HCT116 (cell line): ENCODE results near the gene CCL8. TPM values are rescaled to one million over a fixed set of nuclear protein-coding genes. Genes with fewer than 3 reads are reported as not detected.

Experiments
- ATAC-seq: fragments of 200-7000 bp; cut with Tn5 transposase; 2 replicates; pipeline ENCODE4 v1.9.1; 2020; ENCODE audit warnings: mild to moderate bottlenecking, moderate library complexity
- BruUV-seq: library from RNA; stranded (reverse); fragments of 400-500 nt; replicated peaks from 2 replicates; lab custom pipeline; 2021; lab: Mats Ljungman, UMichigan
- CTCF ChIA-PET: fragments of 300-600 bp; sonication (Branson Sonifier 250); formaldehyde crosslinking; loops from one replicate; lab custom pipeline; 2021; ENCODE audit warnings: antibody characterized with exemption; lab: Charles Lee
- POLR2A ChIA-PET: fragments of 300-600, 350-600 bp; sonication (Branson Sonifier 250); formaldehyde crosslinking; loops from one replicate; lab custom pipeline; 2021; ENCODE audit warnings: antibody characterized with exemption; lab: Charles Lee
- RAD21 ChIA-PET, 2 experiments: fragments of 300-600 bp; sonication (Branson Sonifier 250); formaldehyde crosslinking; loops; one replicate each; lab custom pipeline; 2023; ENCODE audit warnings: low total read pairs in 2 of 2; ENCODE audit not compliant: uncharacterized antibody in 2 of 2, unreplicated experiment in 2 of 2, low non-redundant PET in 1 of 2; lab: Charles Lee
- DNase-seq: peaks from one replicate; pipeline ENCODE4 v3.0.0-alpha.2; 2010; ENCODE audit warnings: low read depth, low spot score
- H2AFZ ChIP-seq: fragments of 200-600 bp; shearing (Covaris generic), sonication (generic); 2 replicates; pipeline ENCODE4 v1.6.1; 2017; ENCODE audit warnings: low read depth, mixed run types, mixed read lengths, antibody characterized with exemption, low read length; ENCODE audit not compliant: poor library complexity, severe bottlenecking
- H3K27ac ChIP-seq: 2 replicates; pipeline ENCODE4 v1.5.1; 2012; ENCODE audit warnings: low read depth, low read length
- H3K27me3 ChIP-seq: fragments of 200-600 bp; sonication (generic); 2 replicates; pipeline ENCODE4 v1.6.1; 2016; ENCODE audit warnings: mixed run types, low read length, mixed read lengths; ENCODE audit not compliant: insufficient read depth
- H3K36me3 ChIP-seq, 2 experiments: fragments of 200-500 bp in 1 of 2; fragments of 200-600 bp in 1 of 2; sonication (Bioruptor generic) in 1 of 2; sonication (generic) in 1 of 2; 2 replicates each; pipeline versions ENCODE4 v1.5.1 to v1.6.1; 2014 to 2016; ENCODE audit warnings: low read length in 2 of 2, inconsistent platforms in 1 of 2, mixed read lengths in 1 of 2, mixed run types in 1 of 2; ENCODE audit not compliant: insufficient read depth in 2 of 2, control insufficient read depth in 1 of 2
- H3K4me1 ChIP-seq, 2 experiments: fragments of 200-600 bp in 1 of 2; sonication (generic) in 1 of 2; 2 replicates each; pipeline versions ENCODE4 v1.5.1 to v1.6.1; 2012 to 2017; ENCODE audit warnings: low read length in 2 of 2, inconsistent platforms in 1 of 2, mild to moderate bottlenecking in 1 of 2, mixed read lengths in 1 of 2, mixed run types in 1 of 2, moderate library complexity in 1 of 2; ENCODE audit not compliant: insufficient read depth in 2 of 2, control insufficient read depth in 1 of 2
- H3K4me2 ChIP-seq: fragments of 200-600 bp; sonication (generic); 2 replicates; pipeline ENCODE4 v1.6.1; 2017; ENCODE audit warnings: mixed run types, low read length, mixed read lengths
- H3K4me3 ChIP-seq, 2 experiments: fragments of 200-600 bp in 1 of 2; sonication (generic) in 1 of 2; replicated peaks in 1 of 2; 2 replicates each; pipeline ENCODE4 v1.5.1; 2011 to 2016; ENCODE audit warnings: low read length in 2 of 2, control low read depth in 1 of 2, low read depth in 1 of 2, mild to moderate bottlenecking in 1 of 2, mixed read lengths in 1 of 2, mixed run types in 1 of 2
- H3K79me2 ChIP-seq: fragments of 200-600 bp; sonication (generic); 2 replicates; pipeline ENCODE4 v1.6.1; 2017; ENCODE audit warnings: mild to moderate bottlenecking, mixed run types, low read length, moderate library complexity, mixed read lengths; ENCODE audit not compliant: insufficient read depth
- H3K9ac ChIP-seq: fragments of 200-600 bp; sonication (generic); 2 replicates; pipeline ENCODE4 v1.6.1; 2016; ENCODE audit warnings: low read length, mixed read lengths
- H3K9me2 ChIP-seq: fragments of 200-600 bp; sonication (generic), shearing (Covaris generic); 2 replicates; pipeline ENCODE4 v1.6.1; 2017; ENCODE audit warnings: mixed run types, mild to moderate bottlenecking, moderate library complexity; ENCODE audit not compliant: insufficient read depth
- H3K9me3 ChIP-seq, 2 experiments: fragments of 200-500 bp in 1 of 2; fragments of 200-600 bp in 1 of 2; sonication (Bioruptor generic) in 1 of 2; sonication (generic) in 1 of 2; 2 replicates each; pipeline ENCODE4 v1.6.1; 2014 to 2017; ENCODE audit warnings: low read length in 2 of 2, mixed read lengths in 2 of 2, inconsistent platforms in 1 of 2, low read depth in 1 of 2, mild to moderate bottlenecking in 1 of 2, mixed run types in 1 of 2, moderate library complexity in 1 of 2; ENCODE audit not compliant: control insufficient read depth in 1 of 2, insufficient read depth in 1 of 2
- H4K20me1 ChIP-seq: fragments of 200-600 bp; sonication (generic), shearing (Covaris generic); 2 replicates; pipeline ENCODE4 v1.6.1; 2017; ENCODE audit warnings: mixed run types, mild to moderate bottlenecking, moderate library complexity; ENCODE audit not compliant: insufficient read depth
- ATF3 ChIP-seq: IDR thresholded peaks from 2 replicates; pipeline ENCODE4 v1.6.1; 2012
- CEBPB ChIP-seq: IDR thresholded peaks from 2 replicates; pipeline ENCODE4 v1.6.1; 2012; ENCODE audit warnings: low read depth
- EGR1 ChIP-seq: IDR thresholded peaks from 2 replicates; pipeline ENCODE4 v1.6.1; 2012; ENCODE audit warnings: low read depth
- EZH2phosphoT487 ChIP-seq: fragments of 200-600 bp; IDR thresholded peaks from 2 replicates; pipeline ENCODE4 v1.6.1; 2018; ENCODE audit warnings: antibody characterized with exemption, borderline replicate concordance
- FOSL1 ChIP-seq: IDR thresholded peaks from 2 replicates; pipeline ENCODE4 v1.6.1; 2012; ENCODE audit warnings: low read depth
- MAX ChIP-seq: IDR thresholded peaks from 2 replicates; pipeline ENCODE4 v1.6.1; 2012
- POLR2AphosphoS5 ChIP-seq: IDR thresholded peaks from 2 replicates; pipeline ENCODE4 v1.6.1; 2011; ENCODE audit warnings: mild to moderate bottlenecking, low read depth, low read length, moderate library complexity
- REST ChIP-seq: IDR thresholded peaks from 2 replicates; pipeline ENCODE4 v1.6.1; 2012; ENCODE audit warnings: low read depth
- SIN3A ChIP-seq: IDR thresholded peaks from 2 replicates; pipeline ENCODE4 v1.6.1; 2012; ENCODE audit warnings: low read depth
- SRF ChIP-seq: IDR thresholded peaks from 2 replicates; pipeline ENCODE4 v1.6.1; 2012; ENCODE audit warnings: low read depth
- YY1 ChIP-seq: IDR thresholded peaks from 2 replicates; pipeline ENCODE4 v1.6.1; 2011; ENCODE audit warnings: low read length, low read depth, moderate library complexity, mild to moderate bottlenecking; ENCODE audit not compliant: insufficient replicate concordance; ENCODE audit errors: extremely low read depth
- ZBTB33 ChIP-seq: IDR thresholded peaks from 2 replicates; pipeline ENCODE4 v1.6.1; 2011; ENCODE audit warnings: mild to moderate bottlenecking, low read length, moderate library complexity; ENCODE audit not compliant: insufficient replicate concordance; ENCODE audit errors: extremely low read depth
- ZFX ChIP-seq: fragments of 450-650 bp; IDR thresholded peaks from 2 replicates; pipeline ENCODE4 v1.6.1; 2017
- ZNF274 ChIP-seq: fragments of 200-500 bp; sonication (Bioruptor generic); IDR thresholded peaks from 2 replicates; pipeline ENCODE4 v1.6.1; 2014; ENCODE audit warnings: mild to moderate bottlenecking, low read depth, low read length, inconsistent platforms
- intact Hi-C: fragments of 100-400 bp; cut with micrococcal nuclease; formaldehyde crosslinking; loops from 2 replicates; pipeline ENCODE4 v1.10.0; 2022
- total RNA-seq: library from RNA; stranded (reverse); gene quantifications from one replicate; pipeline ENCODE4 v1.2.1, GENCODE V29; 2021; ENCODE audit not compliant: unreplicated experiment

Gene CCL8
- total RNA-seq, 1 experiment from 2014 or later, result not detected

- H3K27ac ChIP-seq, result no peak overlapping the region
- ATAC-seq (no peak), DNase-seq (no peak)
- no peaks in the 10 kb centered on the region for H3K9me3 ChIP-seq
- ChIA-PET POLR2A (no interaction called here), RAD21 (no interaction called here), CTCF (interaction anchor here (1.2 kb wide), 1 partner anchor 55 kb away, joined by 4 read pairs; no protein-coding TSS in a partner anchor)
- no peaks in the 10 kb centered on the region for H4K20me1 ChIP-seq
- TF ChIP-seq ZNF274 (no peak), ZBTB33 (no peak), REST (no peak), SIN3A (no peak), ZFX (no peak), EGR1 (no peak), CEBPB (no peak), ATF3 (no peak), YY1 (no peak), EZH2phosphoT487 (no peak), FOSL1 (no peak), POLR2AphosphoS5 (no peak), MAX (no peak), SRF (no peak)
- intact Hi-C loops, result no loop called here
- H3K79me2 ChIP-seq, result no peaks in the 10 kb centered on the region
- H3K4me3 ChIP-seq, result no peak overlapping the region
- H3K4me2 ChIP-seq, result no peak overlapping the region
- no peaks in the 10 kb centered on the region for H3K36me3 ChIP-seq
- H3K9me2 ChIP-seq, result no peaks in the 10 kb centered on the region
- no peak overlapping the region for H3K9ac ChIP-seq
- no peaks in the 10 kb centered on the region for H3K27me3 ChIP-seq
- H2AFZ ChIP-seq, result no peak overlapping the region
- no peaks in the 10 kb centered on the region for H3K4me1 ChIP-seq
- BruUV-seq, result no TSS peak
Measured at GRCh38 chr17:34307110-34307509, 12.1 kb upstream of the CCL8 start.
